HG02763 (cell line): ENCODE data around the gene IQGAP3.
"Not testable (repeated sequence)": the region's sequence is repeated elsewhere in the genome, so short reads cannot be mapped to it uniquely, and the experiment has no call there.

Source experiments
- ATAC-seq: cut with Tn5 transposase; IDR thresholded peaks from one replicate; pipeline ENCODE4 v1.9.1; 2021; ENCODE audit warnings: mild to moderate bottlenecking, moderate library complexity; ENCODE audit not compliant: unreplicated experiment

The IQGAP3 gene

GRCh38 chr1:156571919-156572662 lies at the start of gene IQGAP3:
IQGAP3 (minus strand) TSS chr1:156572565; CDS start chr1:156572529, 36 bp downstream.
- peak; percentile 79 for ATAC-seq

GRCh38 chr1:156619582-156619955 lies 47.2 kb upstream of the IQGAP3 start:
- no peak for ATAC-seq

- ATAC-seq: no peak
Observed at GRCh38 chr1:156618853-156619581, 46.7 kb upstream of the IQGAP3 start, which contains the start of gene HAPLN2. HAPLN2 (plus strand) TSS chr1:156619415; CDS start chr1:156623491, 4,076 bp downstream.

- no peak for ATAC-seq
Observed at GRCh38 chr1:156616463-156616862, 44.1 kb upstream of the IQGAP3 start.

GRCh38 chr1:156615946-156616345 lies 43.6 kb upstream of the IQGAP3 start:
- no peak for ATAC-seq

GRCh38 chr1:156612666-156613065 lies 40.3 kb upstream of the IQGAP3 start:
- ATAC-seq: no peak

- ATAC-seq: not testable (repeated sequence)
Observed at GRCh38 chr1:156610072-156610471, 37.7 kb upstream of the IQGAP3 start.

GRCh38 chr1:156608981-156609380 lies 36.6 kb upstream of the IQGAP3 start:
- ATAC-seq: no peak

- ATAC-seq: peak; percentile 72
Observed at GRCh38 chr1:156608036-156608674, 35.8 kb upstream of the IQGAP3 start.

- ATAC-seq: not testable (repeated sequence)
Observed at GRCh38 chr1:156607344-156607743, 35.0 kb upstream of the IQGAP3 start.

GRCh38 chr1:156602557-156602993 lies 30.2 kb upstream of the IQGAP3 start:
- ATAC-seq: no peak

GRCh38 chr1:156601892-156602291 lies 29.5 kb upstream of the IQGAP3 start:
- no peak for ATAC-seq

- ATAC-seq: peak; percentile 70
Observed at GRCh38 chr1:156601122-156601830, 28.9 kb upstream of the IQGAP3 start, which contains the start of gene GPATCH4. GPATCH4 (minus strand) TSS chr1:156601479.

GRCh38 chr1:156600733-156601121 lies 28.4 kb upstream of the IQGAP3 start:
- ATAC-seq: no peak

- no peak for ATAC-seq
Observed at GRCh38 chr1:156599811-156600210, 27.4 kb upstream of the IQGAP3 start.

GRCh38 chr1:156598731-156599432 lies 26.5 kb upstream of the IQGAP3 start:
- no peak for ATAC-seq

GRCh38 chr1:156598125-156598524 lies 25.8 kb upstream of the IQGAP3 start:
- no peak for ATAC-seq

GRCh38 chr1:156596426-156596825 lies 24.1 kb upstream of the IQGAP3 start:
- no peak for ATAC-seq

GRCh38 chr1:156595016-156595415 lies 22.7 kb upstream of the IQGAP3 start:
- no peak for ATAC-seq

- no peak for ATAC-seq
Observed at GRCh38 chr1:156594190-156594589, 21.8 kb upstream of the IQGAP3 start.
